ENCODE data around the gene PRKCZ. TPM values are rescaled to one million over a fixed set of nuclear protein-coding genes. Genes with fewer than 3 reads are reported as not detected.

The PRKCZ gene
- total and polyA plus RNA-seq, 7 experiments from 2014 or later: 3.6 to 29.6 (median 24.0) TPM

DNA sequence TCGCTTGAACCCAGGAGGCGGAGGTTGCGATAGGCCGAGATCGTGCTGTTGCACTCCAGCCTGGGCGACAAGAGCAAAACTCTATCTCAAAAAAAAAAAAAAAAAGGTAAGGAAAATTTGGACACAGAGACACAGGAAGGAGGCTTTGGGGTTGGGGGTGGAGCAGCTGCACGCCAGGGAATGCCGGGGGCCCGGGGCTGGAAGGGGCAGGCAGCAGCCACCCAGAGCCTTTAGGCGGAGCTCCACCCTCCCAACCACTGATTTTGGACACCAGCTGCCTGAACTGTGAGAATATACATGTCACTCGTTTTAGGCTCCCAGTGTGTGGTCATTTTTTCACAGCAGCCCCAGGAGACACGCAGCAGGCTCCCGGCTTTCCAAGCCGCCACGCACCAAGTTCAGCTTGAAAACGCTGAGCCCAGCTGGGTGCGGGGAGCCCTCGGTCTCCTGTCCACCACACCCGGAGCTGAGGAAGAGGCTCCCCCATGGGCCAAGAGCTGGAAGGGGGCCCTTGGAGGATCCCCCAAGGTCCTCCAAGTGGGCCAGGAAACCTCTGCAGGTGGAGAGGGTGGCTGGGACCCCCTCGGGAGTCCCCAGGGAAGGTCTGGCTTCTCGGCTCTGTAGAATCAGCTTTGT lies 150.2 kb downstream of the PRKCZ start:
- Mint-ChIP-seq H3K36me3 (no peaks in the 10 kb centered on the region), H3K27ac (peak overlapping the region in 4 of 9 donors; percentile 83 to 94 (median 90)), H3K27me3 (no peaks in the 10 kb centered on the region), H3K4me3 (peak overlapping the region in 3 of 10 donors; percentile 86 to 92 (median 89)), H3K4me1 (peaks cover 13 to 25% (median 22%) of the 10 kb centered on the region in 7 donors), H3K9me3 (no peaks in the 10 kb centered on the region)
- peaks cover 16 to 22% of the 10 kb centered on the region in 2 donors for H3K4me1 ChIP-seq (ENCODE audit: control insufficient read depth in 2 of 2, insufficient read depth in 2 of 2, low read length in 2 of 2)
- POLR2A ChIA-PET: interaction anchor here (0.6 to 4.7 kb wide), 10 partner anchors 11 to 291 kb away, joined by 3 to 47 read pairs (median 4); partner anchors contain the start of genes MORN1 and RER1
- no peak overlapping the region for H3K4me3 ChIP-seq (ENCODE audit: low read length)
- no peak overlapping the region for H3K27ac ChIP-seq (ENCODE audit: low read depth, low read length)
- intact Hi-C loops (cut with micrococcal nuclease): no loop called here
- no peaks in the 10 kb centered on the region for H3K36me3 ChIP-seq (ENCODE audit: control insufficient read depth in 2 of 3, insufficient read depth in 3 of 3, low read length in 3 of 3)
- no peak for DNase-seq
- ATAC-seq: no peak
- CTCF ChIA-PET: interaction anchor here (0.6 kb wide), 1 partner anchor 215 kb away, joined by 3 read pairs; no protein-coding TSS in a partner anchor
- H3K27me3 ChIP-seq (ENCODE audit: control insufficient read depth in 2 of 2, insufficient read depth in 2 of 2, low read length in 2 of 2): no peaks in the 10 kb centered on the region
- H3K9me3 ChIP-seq (ENCODE audit: control insufficient read depth in 2 of 3, low read length in 3 of 3): no peaks in the 10 kb centered on the region

GRCh38 chr1:2201062-2201461 lies 150.9 kb downstream of the PRKCZ start:
- Histone ChIP-seq H3K4me1 (ENCODE audit: control insufficient read depth in 2 of 2, insufficient read depth in 2 of 2, low read length in 2 of 2) (peaks cover 19 to 21% of the 10 kb centered on the region in 2 donors), H3K9me3 (ENCODE audit: control insufficient read depth in 2 of 3, low read length in 3 of 3) (no peaks in the 10 kb centered on the region), H3K4me3 (ENCODE audit: low read length) (no peak overlapping the region), H3K27ac (ENCODE audit: low read depth, low read length) (peak overlapping the region; percentile 28), H3K36me3 (ENCODE audit: control insufficient read depth in 2 of 3, insufficient read depth in 3 of 3, low read length in 3 of 3) (no peaks in the 10 kb centered on the region), H3K27me3 (ENCODE audit: control insufficient read depth in 2 of 2, insufficient read depth in 2 of 2, low read length in 2 of 2) (no peaks in the 10 kb centered on the region)
- Mint-ChIP-seq H3K27ac (peak overlapping the region in 3 of 9 donors; percentile 28 to 54 (median 52)), H3K9me3 (no peaks in the 10 kb centered on the region), H3K36me3 (no peaks in the 10 kb centered on the region), H3K27me3 (no peaks in the 10 kb centered on the region), H3K4me1 (peaks cover 15 to 26% (median 22%) of the 10 kb centered on the region in 7 donors), H3K4me3 (peak overlapping the region in 2 of 10 donors; percentile 21 to 42)
- POLR2A ChIA-PET: interaction anchor here (2.3 to 4.7 kb wide), 2 partner anchors 31 to 191 kb away, joined by 9 to 47 read pairs; partner anchors contain the start of genes MORN1 and RER1
- intact Hi-C loops (cut with micrococcal nuclease): no loop called here
- CTCF ChIA-PET: no interaction called here
- DNase-seq (no peak), ATAC-seq (no peak)

DNA sequence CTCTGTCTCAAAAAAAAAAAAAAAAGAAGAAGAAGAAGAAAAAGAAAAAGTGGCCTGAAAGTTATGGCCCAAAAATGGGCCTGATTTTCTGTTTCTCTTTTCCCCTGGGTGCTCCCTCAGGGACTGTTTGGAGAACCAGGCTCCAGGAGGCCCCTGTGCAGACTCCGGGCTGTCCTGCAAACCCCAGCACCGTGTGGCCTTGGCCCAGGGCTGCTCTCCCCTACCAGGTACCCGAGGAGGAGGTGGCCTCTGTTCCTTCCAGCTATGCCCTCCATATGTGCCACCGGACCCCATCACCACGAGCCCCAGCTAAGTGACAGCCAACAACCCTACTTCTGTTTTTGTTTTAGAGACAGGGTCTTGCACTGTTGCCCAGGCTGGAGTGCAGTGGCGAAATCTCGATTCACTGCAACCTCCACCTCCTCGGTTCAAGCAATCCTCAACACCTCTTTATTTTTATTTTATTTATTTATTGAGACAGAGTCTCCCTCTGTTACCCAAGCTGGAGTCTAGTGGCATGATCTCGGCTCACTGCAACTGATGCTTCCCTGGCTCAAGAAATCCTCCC lies 151.9 kb downstream of the PRKCZ start:
- CTCF ChIA-PET: interaction anchor here (0.6 to 0.7 kb wide), 2 partner anchors 380 to 383 kb away, joined by 3 to 4 read pairs; no protein-coding TSS in a partner anchor

DNA sequence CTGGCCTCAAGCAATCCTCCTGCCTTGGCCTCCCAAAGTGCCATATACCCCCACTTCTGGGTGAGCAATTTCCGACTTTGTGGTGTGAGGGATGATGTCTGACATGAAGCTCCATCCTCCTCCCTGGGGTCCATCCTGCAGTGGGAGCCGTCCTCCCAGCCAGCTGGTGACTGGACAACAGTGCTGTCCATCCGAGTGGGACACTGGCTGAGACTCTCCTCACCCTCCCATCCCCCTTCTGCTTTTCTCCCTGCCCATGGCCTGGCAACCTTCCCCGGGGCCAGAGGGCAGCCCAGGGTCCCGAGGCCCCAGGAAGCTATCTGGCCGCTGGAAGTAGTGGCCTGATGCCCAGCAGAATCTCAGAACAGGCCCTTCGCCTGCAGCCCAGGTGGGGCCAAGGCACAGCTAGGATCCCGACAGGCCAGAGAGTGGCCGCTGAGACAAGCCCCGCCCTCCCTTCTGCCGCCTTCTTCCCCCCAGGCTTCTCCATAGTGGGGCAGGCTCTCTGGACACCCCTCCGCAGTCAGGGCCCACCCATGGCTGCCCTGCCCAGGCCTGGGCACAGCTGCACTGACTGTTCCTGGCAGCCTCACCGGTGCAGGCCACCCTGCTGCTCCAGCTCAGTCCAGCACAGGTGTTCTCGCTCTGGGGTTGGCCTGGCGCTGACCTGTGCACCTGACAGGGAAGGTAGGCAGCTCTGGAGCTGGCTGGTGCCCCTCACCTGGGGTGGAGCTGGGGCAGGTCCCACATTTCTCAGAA lies 152.8 kb downstream of the PRKCZ start:
- Mint-ChIP-seq H3K4me1 (peaks cover 15 to 28% (median 22%) of the 10 kb centered on the region in 7 donors), H3K9me3 (no peaks in the 10 kb centered on the region), H3K27ac (peak overlapping the region in 3 of 9 donors; percentile 41 to 54 (median 48)), H3K36me3 (no peaks in the 10 kb centered on the region), H3K27me3 (peaks cover 0 to 4% (median 0%) of the 10 kb centered on the region in 5 donors), H3K4me3 (no peak overlapping the region)
- no peaks in the 10 kb centered on the region for H3K27me3 ChIP-seq (ENCODE audit: control insufficient read depth in 2 of 2, insufficient read depth in 2 of 2, low read length in 2 of 2)
- ChIA-PET CTCF (interaction anchor here (0.7 to 1.0 kb wide), 2 partner anchors 8 to 382 kb away, joined by 3 to 5 read pairs; partner anchors contain the start of gene FAAP20), POLR2A (interaction anchor here (0.8 to 3.0 kb wide), 6 partner anchors 25 to 112 kb away, joined by 3 to 13 read pairs (median 4); no protein-coding TSS in a partner anchor)
- H3K27ac ChIP-seq (ENCODE audit: low read depth, low read length): peak overlapping the region; percentile 70
- DNase-seq (no peak), ATAC-seq (no peak)
- H3K36me3 ChIP-seq (ENCODE audit: control insufficient read depth in 2 of 3, insufficient read depth in 3 of 3, low read length in 3 of 3): no peaks in the 10 kb centered on the region
- peaks cover 19 to 21% of the 10 kb centered on the region in 2 donors for H3K4me1 ChIP-seq (ENCODE audit: control insufficient read depth in 2 of 2, insufficient read depth in 2 of 2, low read length in 2 of 2)
- no peaks in the 10 kb centered on the region for H3K9me3 ChIP-seq (ENCODE audit: control insufficient read depth in 2 of 3, low read length in 3 of 3)
- H3K4me3 ChIP-seq (ENCODE audit: low read length): no peak overlapping the region
- intact Hi-C loops (cut with micrococcal nuclease): no loop called here

More for the DNA sequence above, 151.9 kb downstream of the PRKCZ start:
- Histone ChIP-seq H3K4me1 (ENCODE audit: control insufficient read depth in 2 of 2, insufficient read depth in 2 of 2, low read length in 2 of 2) (peaks cover 19 to 23% of the 10 kb centered on the region in 2 donors), H3K36me3 (ENCODE audit: control insufficient read depth in 2 of 3, insufficient read depth in 3 of 3, low read length in 3 of 3) (no peaks in the 10 kb centered on the region), H3K27me3 (ENCODE audit: control insufficient read depth in 2 of 2, insufficient read depth in 2 of 2, low read length in 2 of 2) (no peaks in the 10 kb centered on the region), H3K9me3 (ENCODE audit: control insufficient read depth in 2 of 3, low read length in 3 of 3) (no peaks in the 10 kb centered on the region), H3K4me3 (ENCODE audit: low read length) (no peak overlapping the region), H3K27ac (ENCODE audit: low read depth, low read length) (no peak overlapping the region)
- Mint-ChIP-seq H3K36me3 (no peaks in the 10 kb centered on the region), H3K4me1 (peaks cover 15 to 28% (median 22%) of the 10 kb centered on the region in 7 donors), H3K4me3 (peak overlapping the region in 1 of 10 donors; percentile 66), H3K27ac (peak overlapping the region in 6 of 9 donors; percentile 28 to 73 (median 58)), H3K27me3 (peaks cover 0 to 3% (median 0%) of the 10 kb centered on the region in 5 donors), H3K9me3 (no peaks in the 10 kb centered on the region)
- ATAC-seq (no peak), DNase-seq (no peak)
- intact Hi-C loops (cut with micrococcal nuclease): no loop called here
- POLR2A ChIA-PET: interaction anchor here (0.6 to 3.0 kb wide), 5 partner anchors 27 to 383 kb away, joined by 3 to 13 read pairs (median 4); no protein-coding TSS in a partner anchor

DNA sequence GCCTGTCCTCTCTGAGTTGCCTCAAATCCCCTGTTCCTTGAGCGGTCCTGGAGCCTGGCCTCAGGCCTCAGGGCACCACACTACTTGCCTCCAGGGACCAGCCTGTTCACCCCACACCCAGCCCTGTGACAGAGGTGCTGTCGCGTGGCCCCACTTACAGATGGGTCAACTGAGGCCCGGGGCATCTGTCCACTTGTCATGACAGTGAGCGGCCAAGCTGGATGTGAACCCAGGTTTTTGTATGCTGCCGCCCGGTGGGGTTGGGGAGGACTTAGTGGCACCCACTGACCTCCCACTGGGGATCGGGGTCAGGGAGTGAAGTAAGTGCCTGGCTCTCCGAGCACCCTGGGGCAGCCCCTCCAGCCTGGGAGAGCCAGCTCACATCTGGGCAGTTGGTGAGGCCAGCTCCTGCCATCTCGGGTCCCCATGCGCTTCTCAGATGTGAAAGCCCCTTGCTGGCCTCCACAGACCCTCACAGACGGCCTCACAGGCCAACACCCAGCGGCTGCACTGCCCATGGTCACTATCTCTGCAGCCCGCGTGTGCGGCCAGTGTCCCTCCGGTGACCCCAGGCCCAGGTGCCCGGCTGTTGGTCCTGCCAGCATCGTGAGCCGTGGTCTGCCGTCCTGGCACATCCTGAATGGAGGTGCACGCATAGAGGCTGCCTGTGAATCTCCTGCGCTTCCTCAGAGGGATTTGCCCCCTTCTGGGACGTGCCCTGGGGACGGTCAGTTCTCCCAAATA lies 153.6 kb downstream of the PRKCZ start:
- Mint-ChIP-seq H3K9me3 (no peaks in the 10 kb centered on the region), H3K4me1 (peaks cover 11 to 23% (median 16%) of the 10 kb centered on the region in 7 donors), H3K27me3 (peaks cover 0 to 4% (median 0%) of the 10 kb centered on the region in 5 donors), H3K27ac (peak overlapping the region in 2 of 9 donors; percentile 62 to 69), H3K4me3 (peak overlapping the region in 1 of 10 donors; percentile 20), H3K36me3 (no peaks in the 10 kb centered on the region)
- no peaks in the 10 kb centered on the region for H3K36me3 ChIP-seq (ENCODE audit: control insufficient read depth in 2 of 3, insufficient read depth in 3 of 3, low read length in 3 of 3)
- no peak overlapping the region for H3K4me3 ChIP-seq (ENCODE audit: low read length)
- H3K9me3 ChIP-seq (ENCODE audit: control insufficient read depth in 2 of 3, low read length in 3 of 3): no peaks in the 10 kb centered on the region
- peaks cover 11 to 13% of the 10 kb centered on the region in 2 donors for H3K4me1 ChIP-seq (ENCODE audit: control insufficient read depth in 2 of 2, insufficient read depth in 2 of 2, low read length in 2 of 2)
- no peak for DNase-seq
- intact Hi-C loops (cut with micrococcal nuclease): loop anchor here (1.0 to 2.0 kb wide), 7 partner anchors 29 to 383 kb away; partner anchors contain the start of genes PANK4 (in 1 of the 2), PRXL2B (in 1 of the 2) and TMEM52 (in 1 of the 2)
- H3K27me3 ChIP-seq (ENCODE audit: control insufficient read depth in 2 of 2, insufficient read depth in 2 of 2, low read length in 2 of 2): no peaks in the 10 kb centered on the region
- H3K27ac ChIP-seq (ENCODE audit: low read depth, low read length): peak overlapping the region; percentile 70
- CTCF ChIA-PET: interaction anchor here (1.0 kb wide), 1 partner anchor 9 kb away, joined by 5 read pairs; the partner anchor contains the start of gene FAAP20
- POLR2A ChIA-PET: interaction anchor here (0.8 to 3.0 kb wide), 6 partner anchors 24 to 106 kb away, joined by 3 to 13 read pairs (median 4); no protein-coding TSS in a partner anchor
- no peak for ATAC-seq
